Stimulated activated CD8-positive, alpha-beta memory T cell treated with anti-CD3 and anti-CD28 coated beads, Interleukin-12 subunit alpha, Interleukin-12 subunit beta, amount 100 ng/mL, for 4 hours (primary cell): ENCODE results near the gene KLC1.
A peak's percentile ranks its signal among the peaks of the same experiment; 100 is the strongest.

Experiments
- DNase-seq: peaks from one replicate; pipeline ENCODE4 v3.0.0-alpha.2; 2020; ENCODE audit warnings: low read depth

KLC1 gene

GRCh38 chr14:103735815-103736545 is 107.0 kb downstream of the KLC1 start:
- no peak for DNase-seq

- no peak for DNase-seq
Observed at GRCh38 chr14:103736546-103737431, 107.8 kb downstream of the KLC1 start.

GRCh38 chr14:103737432-103738045 is 108.5 kb downstream of the KLC1 start:
- DNase-seq = no peak

DNA sequence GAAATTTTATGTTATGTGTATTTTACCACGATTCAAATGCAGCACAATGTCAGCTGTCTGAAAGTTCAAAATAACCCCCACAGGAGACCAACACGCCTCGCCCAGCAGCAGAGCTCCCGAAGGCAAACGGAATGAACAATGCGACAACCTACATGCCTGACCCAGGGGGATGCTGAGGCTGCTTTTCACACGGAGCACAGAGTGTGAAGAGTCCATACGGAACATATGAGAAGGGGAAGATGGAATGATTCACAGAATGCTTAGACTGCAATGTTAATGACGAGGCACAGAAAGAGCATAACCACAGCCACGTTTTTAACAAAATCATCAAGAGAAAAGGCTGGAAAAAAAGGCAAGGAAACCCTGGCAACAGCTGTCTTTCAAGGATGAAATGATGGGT is 109.2 kb downstream of the KLC1 start:
- DNase-seq = no peak

DNA sequence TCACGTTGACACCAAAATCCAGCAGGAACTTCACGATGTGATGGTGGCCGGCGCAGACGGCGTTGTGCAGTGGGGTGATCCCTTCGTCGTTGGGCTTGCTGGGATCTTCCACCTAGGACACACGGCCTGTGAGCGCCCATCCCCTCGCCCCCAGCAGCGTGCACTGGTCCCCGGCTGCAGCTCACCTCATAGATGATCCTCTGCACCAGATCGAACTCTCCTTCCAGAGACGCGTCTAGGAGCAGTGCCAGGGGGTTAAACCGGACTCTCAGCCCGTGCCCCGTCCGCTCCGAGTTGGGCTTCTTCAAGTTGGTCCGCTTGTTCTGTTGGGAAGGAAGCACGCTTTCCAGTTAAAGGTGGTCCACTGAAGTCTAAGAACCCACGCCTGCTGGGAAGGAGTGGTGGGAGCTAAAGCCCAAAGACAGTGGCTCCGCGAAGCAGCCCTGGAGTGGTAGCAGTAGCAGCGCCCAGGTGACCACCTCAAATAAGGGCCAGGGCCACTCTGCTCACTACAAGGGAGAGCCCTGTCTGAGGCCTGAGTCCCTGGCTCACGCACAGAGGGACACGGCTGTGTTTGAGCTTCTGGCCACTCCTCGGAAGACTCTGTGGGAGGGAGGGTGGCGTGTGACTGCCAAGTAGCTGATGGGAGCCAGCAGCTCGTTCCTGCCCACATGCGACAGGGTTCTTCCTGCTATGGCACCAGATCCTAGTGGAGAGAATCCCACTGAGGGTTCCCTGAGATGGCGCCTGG is 109.9 kb downstream of the KLC1 start:
- DNase-seq = no peak

DNA sequence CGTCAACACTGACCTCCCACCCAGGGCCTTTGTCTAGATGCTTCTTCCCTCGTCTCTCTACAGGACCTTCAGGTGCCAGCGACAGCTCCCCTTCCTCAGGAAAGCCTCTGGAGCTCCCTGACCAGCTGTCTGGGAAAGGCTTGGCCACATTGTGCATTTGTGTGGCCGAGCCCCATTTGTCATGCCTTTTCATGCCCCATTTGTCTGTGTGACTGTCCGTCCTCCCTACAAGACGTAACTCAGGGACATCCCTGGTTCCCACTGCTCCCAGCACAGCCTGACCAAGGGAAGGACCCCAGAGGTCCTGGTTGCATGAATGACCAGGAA is 110.4 kb downstream of the KLC1 start:
- no peak for DNase-seq

GRCh38 chr14:103739793-103740501 is 110.9 kb downstream of the KLC1 start:
- no peak for DNase-seq

GRCh38 chr14:103740991-103741689 is 112.1 kb downstream of the KLC1 start:
- no peak for DNase-seq

DNA sequence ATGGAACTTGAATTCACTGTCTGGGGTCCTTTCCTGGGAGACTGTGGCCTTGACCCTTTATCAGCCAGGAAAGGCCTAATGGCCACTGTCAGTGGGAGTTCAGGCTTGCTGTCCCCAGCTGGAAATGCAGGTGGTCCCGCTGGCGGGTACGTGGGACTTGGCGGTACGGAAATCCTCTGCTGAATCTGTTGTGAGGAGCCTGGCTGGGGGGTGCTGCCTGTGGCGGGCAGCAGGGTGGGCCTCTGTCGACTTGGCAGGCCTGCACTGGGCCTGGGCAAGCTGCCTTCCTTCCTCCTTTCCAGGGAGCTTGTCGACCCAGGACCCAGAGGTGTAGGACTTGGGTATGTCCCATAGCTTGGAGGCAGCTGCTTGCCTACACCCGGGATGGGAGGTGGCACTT is 112.9 kb downstream of the KLC1 start:
- DNase-seq = no peak

DNA sequence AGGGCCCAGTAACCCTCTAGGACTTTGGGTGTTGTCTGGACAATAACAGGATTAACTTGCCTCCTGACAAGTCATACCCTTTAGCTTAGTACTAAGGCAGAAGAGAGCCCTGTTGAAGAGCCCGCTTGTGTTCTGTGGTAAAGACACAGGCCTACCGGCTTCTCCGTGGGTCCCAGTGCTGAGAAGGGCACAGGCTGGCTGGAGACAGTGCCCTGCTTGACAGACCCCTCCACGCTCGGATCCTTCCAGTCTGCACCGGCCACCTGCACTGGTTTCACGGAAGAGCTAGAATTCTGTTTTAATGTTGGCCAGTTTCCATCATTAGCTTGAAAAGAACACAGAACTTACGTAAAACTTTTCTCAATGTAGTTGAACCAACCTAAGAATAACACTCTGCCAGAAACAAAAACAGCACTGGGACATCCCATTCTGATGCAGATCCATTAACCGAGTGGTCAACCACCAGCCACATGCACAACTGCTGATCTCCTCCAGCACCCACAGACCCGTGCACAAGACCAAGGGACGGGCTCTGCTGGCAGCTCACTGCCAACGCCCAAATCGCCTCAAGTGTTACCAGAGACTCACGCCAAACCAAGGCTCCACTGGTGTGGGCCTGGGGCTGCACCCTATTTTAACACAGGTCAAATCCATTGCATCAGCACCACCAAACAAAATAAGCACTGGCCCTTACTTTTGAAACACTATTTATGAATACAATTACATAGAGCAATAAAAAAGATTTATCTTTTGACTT is 113.7 kb downstream of the KLC1 start:
- DNase-seq = no peak

DNA sequence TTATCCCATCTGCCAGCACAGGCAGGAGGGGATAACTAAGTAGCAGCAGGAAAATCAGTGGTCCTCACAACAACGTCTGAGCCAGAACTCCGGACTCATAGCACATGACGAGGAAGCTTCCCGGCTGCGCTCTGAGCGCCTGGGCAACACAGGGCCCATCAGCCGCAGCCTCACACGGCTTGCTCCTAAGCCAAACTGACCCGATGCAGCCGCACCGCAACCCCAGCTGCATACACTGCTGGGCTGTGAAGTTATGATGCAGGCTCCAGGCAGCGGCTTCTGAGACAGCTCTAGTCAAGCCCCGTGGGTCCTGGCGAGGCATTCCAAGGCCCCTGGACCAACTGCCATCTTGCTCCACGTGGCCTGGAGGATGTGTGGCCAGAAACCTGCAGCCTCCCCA is 114.7 kb downstream of the KLC1 start:
- DNase-seq = no peak

- no peak for DNase-seq
Observed at GRCh38 chr14:103744621-103745395, 115.8 kb downstream of the KLC1 start.

- no peak for DNase-seq
Observed at GRCh38 chr14:103745424-103745823, 116.4 kb downstream of the KLC1 start.

DNA sequence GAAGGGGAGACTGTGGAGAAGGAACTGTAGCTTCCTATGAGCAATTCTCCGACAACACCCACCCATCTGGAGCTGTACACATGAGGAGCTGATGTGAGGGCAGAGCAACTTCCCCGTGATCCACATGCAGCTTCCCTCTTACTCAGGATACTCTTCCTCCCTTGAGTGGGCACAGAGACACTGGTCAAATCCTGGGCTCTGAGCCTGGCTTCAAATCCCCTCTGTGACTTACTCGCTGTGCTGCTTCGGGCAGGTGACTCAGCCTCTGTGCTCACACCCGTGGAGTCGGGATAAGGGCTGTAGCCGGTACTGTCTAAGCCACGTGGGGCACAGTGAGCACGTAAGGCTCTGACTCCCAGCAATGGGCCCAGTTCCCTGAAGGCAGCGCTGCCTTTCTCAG is 117.7 kb downstream of the KLC1 start:
- DNase-seq = no peak

DNA sequence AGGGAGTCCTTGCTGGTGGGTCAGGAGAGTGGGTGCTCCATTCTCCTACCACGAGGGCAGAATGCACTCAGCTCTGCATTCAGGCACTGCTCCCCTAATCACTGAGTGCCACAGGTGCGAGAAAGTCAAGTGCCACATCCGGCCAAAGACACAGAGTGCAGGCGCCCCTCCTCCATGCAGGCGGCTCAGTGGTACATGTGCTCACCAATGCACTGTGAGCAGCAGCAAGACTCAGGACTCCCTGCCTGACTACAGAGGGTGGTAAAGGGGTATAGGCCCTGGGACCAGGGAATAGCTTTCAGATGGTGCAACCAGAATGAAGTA is 119.5 kb downstream of the KLC1 start:
- DNase-seq = peak; percentile 24

- DNase-seq = no peak
Observed at GRCh38 chr14:103749452-103749851, 120.4 kb downstream of the KLC1 start.

GRCh38 chr14:103749860-103750259 is 120.8 kb downstream of the KLC1 start:
- no peak for DNase-seq
